ENCODE results near the gene NR6A1.

Gene NR6A1

GRCh38 chr9:124799274-124800006 lies 28.3 kb upstream of the NR6A1 start:
- Histone ChIP-seq H3K27me3 (ENCODE audit: control insufficient read depth, insufficient read depth, low read length) (no peaks in the 10 kb centered on the region), H3K79me2 (no peaks in the 10 kb centered on the region), H3K9me3 (ENCODE audit: control insufficient read depth, low read length) (no peaks in the 10 kb centered on the region), H2AFZ (no peak overlapping the region), H3K9ac (no peak overlapping the region), H3K27ac (no peak overlapping the region), H3K4me3 (ENCODE audit: low read depth, low read length) (no peak overlapping the region), H3K4me2 (ENCODE audit: low read length) (no peak overlapping the region), H3K36me3 (ENCODE audit: control insufficient read depth, insufficient read depth, low read length) (no peaks in the 10 kb centered on the region), H3K4me1 (no peaks in the 10 kb centered on the region)
- no peak for TF ChIP-seq CTCF (IDR thresholded peaks at IDR 0.05)

- H3K9me3 ChIP-seq (ENCODE audit: control insufficient read depth, low read length), result no peaks in the 10 kb centered on the region
- H3K4me1 ChIP-seq, result no peaks in the 10 kb centered on the region
- no peak overlapping the region for H2AFZ ChIP-seq
- no peak overlapping the region for H3K4me3 ChIP-seq (ENCODE audit: low read depth, low read length)
- H3K79me2 ChIP-seq, result no peaks in the 10 kb centered on the region
- no peaks in the 10 kb centered on the region for H3K27me3 ChIP-seq (ENCODE audit: control insufficient read depth, insufficient read depth, low read length)
- no peak for TF ChIP-seq CTCF (IDR thresholded peaks at IDR 0.05)
- no peak overlapping the region for H3K9ac ChIP-seq
- no peaks in the 10 kb centered on the region for H3K36me3 ChIP-seq (ENCODE audit: control insufficient read depth, insufficient read depth, low read length)
- H3K4me2 ChIP-seq (ENCODE audit: low read length), result no peak overlapping the region
- no peak overlapping the region for H3K27ac ChIP-seq
Measured at GRCh38 chr9:124797343-124798103, 26.4 kb upstream of the NR6A1 start.

GRCh38 chr9:124795881-124796431 lies 24.8 kb upstream of the NR6A1 start:
- TF ChIP-seq CTCF (IDR thresholded peaks at IDR 0.05), result no peak
- peak overlapping the region; percentile 49 for H3K27ac ChIP-seq
- H3K4me1 ChIP-seq, result no peaks in the 10 kb centered on the region

GRCh38 chr9:124794902-124795491 lies 23.9 kb upstream of the NR6A1 start:
- Histone ChIP-seq H3K9me3 (ENCODE audit: control insufficient read depth, low read length) (no peaks in the 10 kb centered on the region), H3K4me2 (ENCODE audit: low read length) (no peak overlapping the region), H3K79me2 (no peaks in the 10 kb centered on the region), H3K27me3 (ENCODE audit: control insufficient read depth, insufficient read depth, low read length) (no peaks in the 10 kb centered on the region), H3K27ac (no peak overlapping the region), H2AFZ (no peak overlapping the region), H3K4me3 (ENCODE audit: low read depth, low read length) (no peak overlapping the region), H3K36me3 (ENCODE audit: control insufficient read depth, insufficient read depth, low read length) (no peaks in the 10 kb centered on the region), H3K9ac (no peak overlapping the region), H3K4me1 (no peaks in the 10 kb centered on the region)
- no peak for TF ChIP-seq CTCF (IDR thresholded peaks at IDR 0.05)

More at GRCh38 chr9:124795881-124796431, 24.8 kb upstream of the NR6A1 start:
- Histone ChIP-seq H3K79me2 (no peaks in the 10 kb centered on the region), H2AFZ (no peak overlapping the region), H3K4me3 (ENCODE audit: low read depth, low read length) (no peak overlapping the region), H3K27me3 (ENCODE audit: control insufficient read depth, insufficient read depth, low read length) (no peaks in the 10 kb centered on the region), H3K9ac (no peak overlapping the region), H3K4me2 (ENCODE audit: low read length) (no peak overlapping the region), H3K9me3 (ENCODE audit: control insufficient read depth, low read length) (no peaks in the 10 kb centered on the region), H3K36me3 (ENCODE audit: control insufficient read depth, insufficient read depth, low read length) (no peaks in the 10 kb centered on the region)

All from parathyroid adenoma (tissue), 2 donors.